IPS DF 19.7 (cell line): ENCODE measurements around the gene DAP.
"Not testable (repeated sequence)": the region's sequence is repeated elsewhere in the genome, so short reads cannot be mapped to it uniquely, and the experiment has no call there.

ENCODE experiments used
- DNase-seq: peaks from one replicate; pipeline ENCODE4 v3.0.0-alpha.2; 2013; ENCODE audit warnings: low read depth, low spot score

Gene DAP

DNA sequence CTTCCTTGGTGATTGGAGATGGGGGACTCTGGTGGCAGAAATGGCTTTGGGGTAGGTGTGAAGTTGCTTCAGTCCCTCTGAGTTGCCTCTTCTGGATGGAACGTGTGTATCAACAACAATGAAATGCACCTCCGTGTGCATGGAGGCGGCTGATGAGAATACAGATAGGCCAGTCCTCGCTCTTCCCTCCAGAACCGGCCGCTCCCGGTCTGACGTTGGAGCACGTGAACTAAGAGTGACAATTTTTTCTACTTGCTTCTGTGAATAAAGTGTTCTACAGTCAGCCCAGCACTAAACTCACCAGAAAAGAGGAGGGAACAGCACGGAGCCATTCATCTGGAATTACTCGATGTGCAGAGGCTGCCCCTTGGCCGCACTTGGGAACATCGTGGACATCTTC lies 106.5 kb downstream of the DAP start:
- DNase-seq, result no peak

DNA sequence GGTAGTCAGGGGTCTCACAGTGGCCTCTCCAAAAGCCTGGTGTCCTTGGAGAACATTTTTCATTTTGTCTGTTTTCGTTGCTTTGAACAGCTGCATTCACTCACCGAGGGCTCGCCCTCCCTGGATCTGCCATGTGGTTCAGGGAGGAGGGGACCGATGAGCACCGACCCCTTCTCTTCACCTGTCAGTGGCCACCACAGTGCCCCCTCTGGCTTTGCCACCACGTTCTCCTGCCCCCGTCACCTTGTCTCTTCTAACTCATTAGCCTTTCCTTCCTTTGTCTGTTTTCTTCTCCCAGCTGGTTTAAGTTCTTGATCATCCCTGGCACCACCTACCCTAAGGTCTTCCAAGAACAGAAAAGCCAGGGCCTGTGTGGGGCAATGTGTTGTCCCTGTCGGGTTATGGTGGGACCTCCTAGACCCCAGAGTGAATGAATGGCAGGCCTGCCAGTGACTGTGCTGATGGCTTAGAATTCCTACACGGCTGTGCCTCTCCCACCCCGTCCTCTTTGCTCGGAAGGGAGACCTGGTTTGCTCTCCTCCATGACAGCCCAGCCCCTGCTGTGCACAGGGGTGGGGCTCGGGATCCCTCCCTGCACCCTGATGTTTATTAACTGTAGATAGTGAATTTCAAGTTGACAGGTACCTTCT lies 107.2 kb downstream of the DAP start:
- no peak for DNase-seq

DNA sequence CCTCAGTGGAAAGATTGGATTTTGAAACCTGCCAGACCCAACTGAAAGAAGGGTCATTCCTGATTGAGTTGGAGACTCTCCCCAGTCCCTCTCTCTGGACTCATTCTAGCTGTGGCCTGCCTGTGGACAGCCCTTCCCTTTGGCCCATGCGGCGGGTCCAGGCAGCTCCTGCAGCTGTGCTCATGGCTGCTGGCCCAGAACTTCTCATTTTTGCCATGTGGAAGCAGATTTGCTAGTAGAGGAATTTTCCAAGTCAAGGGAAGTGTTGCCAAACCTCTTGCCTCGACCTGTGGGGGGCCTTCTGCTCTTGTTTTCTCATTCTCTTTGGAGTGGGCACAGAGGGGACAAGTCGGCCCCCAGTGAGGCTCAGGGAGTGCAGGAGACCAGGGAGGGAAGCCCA lies 108.0 kb downstream of the DAP start:
- DNase-seq, result no peak

DNA sequence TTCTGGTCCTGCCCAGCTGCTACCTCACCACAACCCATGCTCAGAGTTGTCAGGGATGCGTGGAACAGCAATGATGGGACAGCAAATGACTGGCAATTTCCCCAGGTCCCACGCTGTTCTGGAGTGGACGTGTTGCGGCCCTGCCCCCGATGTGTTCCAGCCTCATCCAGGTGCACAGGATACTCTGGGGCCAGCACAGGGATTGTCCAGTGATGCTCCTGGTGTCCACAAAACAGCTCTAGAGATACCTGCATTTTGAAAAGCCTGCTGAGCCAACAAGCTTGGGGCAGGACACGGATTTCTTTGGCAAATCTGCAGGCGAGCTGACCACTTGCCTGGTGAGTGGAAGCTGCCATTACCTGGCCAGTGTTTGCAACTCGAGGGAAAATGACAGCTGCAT lies 108.4 kb downstream of the DAP start:
- no peak for DNase-seq

DNA sequence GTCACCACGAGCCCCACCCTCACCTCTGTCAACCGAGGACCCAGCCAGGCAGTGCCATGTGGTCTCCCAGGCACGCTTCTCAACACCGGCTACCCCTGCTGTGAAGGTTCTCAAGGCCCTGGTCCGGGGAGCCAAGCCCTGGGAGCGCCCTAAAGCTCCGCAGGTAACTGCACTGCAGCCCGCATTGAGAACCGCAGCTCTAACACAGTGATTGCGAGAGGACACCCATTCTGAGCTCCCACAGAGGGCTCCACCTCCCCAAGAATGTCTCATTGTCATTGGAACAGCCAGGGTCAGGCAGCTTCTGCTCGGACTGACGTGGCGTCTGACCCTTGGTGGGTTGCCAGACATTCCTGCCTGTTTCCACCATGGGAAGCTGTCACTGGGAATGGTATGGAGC lies 108.9 kb downstream of the DAP start:
- no peak for DNase-seq

DNA sequence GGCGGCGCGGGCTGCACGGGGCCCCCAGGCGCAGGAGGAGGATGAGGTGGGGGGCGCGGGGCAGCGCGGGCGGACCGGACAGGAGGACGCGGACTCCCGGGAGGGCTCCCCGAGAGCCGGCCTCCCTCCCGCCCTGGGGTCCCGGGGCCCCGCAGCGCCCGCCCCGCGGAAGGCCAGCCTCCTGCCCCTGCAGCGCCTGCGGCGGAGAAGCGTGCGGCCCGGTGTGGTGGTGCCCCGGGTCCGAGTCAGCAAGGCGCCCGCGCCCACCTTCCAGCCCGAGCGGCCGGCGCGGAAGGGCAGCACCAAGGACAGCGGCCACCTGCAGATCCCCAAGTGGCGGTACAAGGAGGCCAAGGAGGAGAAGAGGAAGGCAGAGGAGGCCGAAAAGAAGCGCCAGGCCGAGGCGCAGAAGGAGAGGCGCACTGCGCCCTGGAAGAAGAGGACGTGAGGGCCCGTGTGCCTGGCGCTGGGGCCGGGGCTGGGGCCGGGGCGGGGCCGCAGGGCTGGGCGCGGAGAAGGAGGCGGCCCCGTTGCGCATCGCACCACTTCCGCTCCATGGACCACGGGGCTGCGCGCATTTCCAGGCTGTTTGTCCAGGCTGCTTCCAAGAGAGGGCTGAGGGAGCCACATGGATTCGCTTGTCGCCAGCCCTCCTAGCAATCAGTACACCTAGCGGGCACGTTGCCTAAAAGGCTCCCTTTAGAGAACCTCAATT lies 111.2 kb downstream of the DAP start:
- DNase-seq, result no peak

DNA sequence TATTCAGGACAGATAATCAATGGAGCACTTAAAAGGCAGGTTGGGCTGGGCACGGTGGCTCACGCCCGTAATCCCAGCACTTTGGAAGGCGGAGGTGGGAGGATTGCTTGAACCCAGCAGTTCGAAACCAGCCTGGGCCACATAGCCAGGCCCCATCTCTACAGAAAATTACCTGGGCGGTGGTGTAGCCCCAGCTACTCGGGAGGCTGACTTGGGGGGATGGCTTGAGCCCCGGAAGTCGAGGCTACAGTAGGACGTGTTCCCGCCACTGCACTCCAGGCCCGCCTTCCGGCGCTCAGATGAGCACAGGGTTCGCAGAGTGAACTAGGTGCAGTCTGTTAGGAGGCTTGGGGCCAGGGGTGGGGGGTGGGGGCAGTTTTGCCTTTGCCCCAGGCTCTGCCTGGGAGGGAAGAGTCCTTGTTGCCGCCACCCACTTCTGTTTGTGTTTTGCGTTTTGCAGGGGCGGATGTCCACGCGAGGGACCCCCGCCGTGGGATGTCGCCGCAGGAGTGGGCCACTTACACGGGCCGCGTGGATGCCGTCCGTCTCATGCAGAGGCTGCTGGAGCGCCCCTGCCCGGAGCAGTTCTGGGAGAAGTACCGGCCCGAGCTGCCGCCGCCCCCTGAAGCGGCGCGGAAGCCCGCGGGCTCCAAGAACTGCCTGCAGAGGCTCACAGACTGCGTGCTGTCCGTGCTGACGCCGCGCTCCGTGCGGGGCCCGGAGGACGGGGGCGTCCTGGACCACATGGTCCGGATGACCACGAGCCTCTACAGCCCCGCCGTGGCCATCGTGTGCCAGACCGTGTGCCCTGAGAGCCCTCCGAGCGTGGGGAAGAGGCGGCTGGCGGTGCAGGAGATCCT lies 112.0 kb downstream of the DAP start:
- no peak for DNase-seq

DNA sequence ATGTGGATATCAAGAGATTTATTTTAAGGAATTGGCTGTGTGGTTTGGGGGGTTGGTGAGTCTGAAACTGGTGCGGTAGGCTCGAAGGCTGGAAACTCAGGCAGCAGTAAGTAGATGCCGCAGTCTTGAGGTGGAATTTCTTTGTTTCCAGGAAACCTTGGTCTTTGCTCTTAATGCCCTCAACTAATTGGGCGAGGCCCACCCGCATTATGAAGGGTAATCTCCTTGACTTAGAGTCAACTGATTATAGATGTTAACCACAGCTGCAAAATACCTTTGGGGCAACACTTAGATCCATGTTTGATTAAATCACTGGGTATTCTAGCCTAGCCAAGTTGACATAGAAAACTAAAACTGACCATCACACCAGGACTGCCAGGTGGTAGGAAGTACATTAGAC lies 113.4 kb downstream of the DAP start:
- no peak for DNase-seq

DNA sequence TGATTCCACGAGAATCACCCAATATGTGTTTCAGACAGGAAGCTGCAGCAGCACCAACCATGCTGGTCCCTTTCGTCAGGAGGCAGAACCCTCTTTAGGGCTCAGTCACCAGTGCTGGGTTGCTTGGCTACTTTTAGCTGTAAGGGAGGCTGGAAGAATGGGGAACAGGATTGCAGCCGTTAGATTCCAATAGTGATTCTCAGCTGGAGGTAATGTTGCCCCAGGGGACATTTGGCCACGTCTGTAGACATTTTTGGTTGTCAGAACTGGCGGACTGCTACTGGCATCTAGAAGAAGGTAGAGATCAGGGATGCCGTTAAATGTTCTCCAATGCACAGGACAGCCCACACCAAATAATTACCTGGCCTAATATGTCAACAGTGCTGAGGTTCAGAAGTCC lies 115.4 kb downstream of the DAP start:
- no peak for DNase-seq

DNA sequence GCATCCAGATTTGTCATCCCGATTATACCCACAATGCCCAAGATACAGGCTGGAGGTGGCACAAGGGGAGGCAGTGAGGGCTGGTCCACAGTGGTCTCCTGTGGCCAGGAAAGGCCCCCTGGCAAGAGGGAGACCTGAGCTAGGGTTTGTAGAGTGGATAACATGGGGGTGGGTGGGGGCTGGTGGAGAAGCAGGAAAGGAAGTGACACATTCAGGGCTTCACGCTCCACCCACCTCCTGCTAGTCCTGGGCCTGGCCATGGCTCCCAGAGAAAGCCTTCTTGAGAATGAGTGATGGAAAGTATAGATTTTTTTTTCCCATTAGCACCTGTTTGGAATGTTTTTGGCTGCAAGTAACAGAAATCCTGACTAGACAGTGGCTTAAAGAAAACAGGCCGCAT lies 115.9 kb downstream of the DAP start:
- no peak for DNase-seq

DNA sequence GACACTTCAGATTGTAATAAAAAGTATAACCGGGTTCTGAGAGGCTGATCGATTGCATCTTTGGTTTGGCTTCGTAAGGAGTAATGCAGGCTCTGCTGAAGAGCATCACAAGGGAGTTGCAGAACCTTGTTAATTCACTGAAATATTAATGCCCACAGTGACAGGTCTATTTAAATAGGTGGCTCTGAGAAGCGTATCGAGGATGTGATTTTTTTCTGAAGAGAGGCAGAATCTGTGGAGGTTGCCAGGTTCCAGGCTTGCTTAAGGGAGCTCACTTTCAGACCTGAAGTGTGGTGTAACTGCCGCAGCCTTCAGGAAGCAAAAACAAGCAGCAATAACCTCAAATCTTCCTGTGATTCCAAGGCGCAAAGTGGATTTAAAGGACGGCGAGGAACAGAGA lies 116.8 kb downstream of the DAP start:
- DNase-seq, result no peak

DNA sequence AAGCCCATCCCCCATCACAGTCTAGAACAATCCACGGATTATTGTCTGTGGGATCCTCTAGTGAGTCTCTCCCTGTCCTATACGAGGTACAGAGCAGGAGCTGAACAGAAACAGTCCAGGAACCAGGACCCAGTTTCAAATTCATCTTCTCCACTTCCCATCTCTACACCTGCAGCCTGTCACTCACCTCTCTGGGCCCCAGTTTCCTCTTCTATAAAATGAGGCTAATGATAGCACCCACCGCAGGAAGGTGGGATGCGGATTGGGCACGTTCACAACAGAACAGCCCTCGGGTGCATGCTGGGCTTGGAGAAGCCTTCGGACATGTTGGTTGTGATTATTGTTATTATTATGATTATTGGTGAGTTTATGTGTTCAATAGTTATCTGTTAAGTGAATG lies 118.7 kb downstream of the DAP start:
- no peak for DNase-seq

DNA sequence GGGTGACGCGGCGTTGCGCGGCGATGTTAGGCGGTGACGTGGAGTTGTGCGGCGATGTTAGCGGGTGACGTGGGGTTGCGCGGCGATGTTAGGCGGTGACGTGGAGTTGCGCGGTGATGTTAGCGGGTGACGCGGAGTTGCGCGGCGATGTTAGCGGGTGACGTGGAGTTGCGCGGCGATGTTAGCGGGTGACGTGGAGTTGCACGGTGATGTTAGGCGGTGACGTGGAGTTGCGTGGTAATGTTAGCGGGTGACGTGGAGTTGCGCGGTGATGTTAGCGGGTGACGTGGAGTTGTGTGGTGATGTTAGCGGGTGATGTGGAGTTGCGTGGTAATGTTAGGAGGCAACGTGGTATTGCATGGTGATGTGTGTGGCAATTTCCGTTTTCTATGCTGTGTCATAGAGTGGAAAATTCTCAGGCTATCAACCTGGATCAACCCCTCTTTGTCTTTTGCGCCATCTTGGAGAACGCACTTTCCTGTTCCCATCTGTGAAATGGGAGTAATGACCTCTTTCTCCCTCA lies 121.1 kb downstream of the DAP start:
- DNase-seq, result no peak

DNA sequence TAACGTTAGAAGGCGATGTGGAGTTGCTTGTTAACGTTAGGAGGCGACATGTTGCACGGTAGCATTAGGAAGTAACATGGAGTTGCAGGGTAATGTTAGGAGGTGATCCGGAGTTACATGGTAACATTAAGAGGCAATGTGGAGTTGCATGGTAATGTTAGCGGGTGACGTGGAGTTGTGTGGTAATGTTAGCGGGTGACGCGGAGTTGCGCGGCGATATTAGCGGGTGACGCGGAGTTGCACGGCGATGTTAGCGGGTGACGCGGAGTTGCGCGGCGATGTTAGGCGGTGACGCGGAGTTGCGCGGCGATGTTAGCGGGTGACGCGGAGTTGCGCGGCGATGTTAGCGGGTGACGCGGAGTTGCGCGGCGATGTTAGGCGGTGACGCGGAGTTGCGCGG lies 122.3 kb downstream of the DAP start:
- not testable (repeated sequence) for DNase-seq

DNA sequence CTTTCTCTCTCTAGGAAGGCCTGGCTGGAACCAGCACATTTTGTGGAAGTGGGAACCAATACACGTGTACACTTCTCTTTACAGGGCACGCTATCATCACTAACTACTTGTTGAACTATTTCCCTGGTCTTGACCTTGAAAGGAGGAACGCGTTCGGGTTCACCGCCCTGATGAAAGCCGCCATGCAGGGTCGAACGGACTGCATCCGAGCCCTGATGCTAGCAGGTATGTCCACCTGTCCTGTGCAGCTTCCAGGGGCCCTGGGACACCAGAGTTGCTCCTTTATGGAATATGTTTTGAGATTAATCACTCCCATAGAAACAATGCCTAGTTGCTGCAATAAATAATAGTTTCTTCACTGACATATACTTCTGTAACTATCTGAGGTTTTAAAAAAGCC lies 123.1 kb downstream of the DAP start:
- DNase-seq, result no peak

DNA sequence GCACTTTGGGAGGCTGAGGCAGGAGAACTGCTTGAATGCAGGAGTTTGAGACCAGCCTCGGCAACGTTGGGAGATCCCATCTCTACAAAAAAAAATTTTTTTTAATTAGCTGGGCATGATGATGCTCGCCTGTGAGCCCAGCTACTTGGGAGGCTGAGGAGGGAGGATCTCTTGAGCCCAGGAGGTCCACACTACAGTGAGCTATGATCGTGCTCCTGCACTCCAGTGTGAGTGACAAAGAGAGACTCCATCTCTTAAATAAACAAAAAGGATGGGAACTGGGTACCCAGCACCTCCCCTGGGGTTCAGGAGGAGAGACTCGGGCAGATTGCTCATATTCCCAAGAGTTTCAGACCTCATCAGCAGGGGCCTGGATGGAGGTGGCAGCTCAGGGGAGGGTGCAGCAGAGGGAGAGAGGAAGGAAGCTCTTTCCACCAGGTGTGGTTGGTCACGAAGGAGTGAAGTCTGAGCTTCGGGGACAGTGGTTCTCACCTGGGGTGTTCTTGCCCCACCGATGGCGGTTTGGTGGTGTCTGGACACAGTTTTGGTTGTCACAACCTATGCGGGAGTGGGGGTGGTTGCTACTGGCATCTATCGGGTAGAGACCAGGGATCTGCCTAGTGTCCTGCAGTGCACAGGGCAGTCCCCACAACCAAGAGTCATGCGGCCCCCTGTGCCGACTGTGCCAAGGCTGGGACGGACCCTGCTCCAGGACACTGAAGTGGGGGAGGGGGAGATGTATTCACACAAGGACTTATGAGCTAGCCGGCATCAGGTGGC lies 124.5 kb downstream of the DAP start:
- no peak for DNase-seq

DNA sequence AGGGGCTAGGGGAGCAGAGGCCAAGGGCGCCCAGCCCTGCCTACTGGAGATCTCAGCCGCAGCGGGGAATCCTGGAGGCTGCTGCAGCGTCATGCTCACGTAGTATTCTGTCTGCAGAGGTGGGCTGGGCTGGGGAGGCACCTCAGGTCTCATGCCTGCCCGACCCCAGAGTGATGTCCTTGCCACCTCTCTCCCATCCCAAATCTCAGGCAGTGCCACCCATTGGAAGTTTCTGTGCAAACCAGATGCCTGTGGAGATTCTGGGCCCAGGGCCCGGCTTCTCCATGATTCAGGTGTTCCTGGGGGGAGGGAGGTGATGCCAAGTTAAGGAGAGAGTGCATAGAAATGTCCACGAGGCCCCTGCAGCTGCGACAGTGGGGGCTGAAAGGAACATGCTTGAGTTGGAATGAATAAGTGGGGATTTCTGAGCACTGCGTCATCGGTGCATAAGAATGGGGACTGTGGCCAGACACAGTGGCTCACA lies 125.1 kb downstream of the DAP start:
- DNase-seq, result no peak

DNA sequence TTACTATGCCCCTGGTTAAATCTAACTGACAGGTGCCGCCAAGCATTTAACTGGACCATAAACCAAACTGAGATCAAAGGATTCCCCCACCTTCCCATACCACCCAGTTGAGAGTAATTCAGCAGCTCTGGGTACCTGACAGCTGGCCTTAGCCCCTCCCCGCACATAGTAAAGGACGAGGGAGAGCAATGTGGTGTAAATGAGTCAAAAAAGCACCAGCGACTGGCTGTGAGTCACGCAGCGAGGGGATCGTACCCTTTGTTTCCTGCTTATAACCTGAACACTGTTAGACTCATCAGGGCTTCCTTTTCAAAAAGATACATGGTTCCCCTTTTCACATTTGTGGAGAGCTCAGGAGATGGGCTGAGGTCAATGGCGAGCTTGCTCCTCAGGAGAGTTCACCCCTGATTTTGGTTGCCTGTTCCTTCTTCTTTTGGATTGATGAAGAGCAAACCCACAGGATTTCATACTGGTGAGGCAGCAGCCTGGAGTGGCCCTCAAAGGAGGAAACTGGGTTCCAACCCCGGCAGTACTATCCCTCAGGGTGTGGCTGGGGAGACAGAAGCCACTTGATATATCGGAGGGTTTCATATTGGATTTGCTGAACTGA lies 125.7 kb downstream of the DAP start:
- no peak for DNase-seq

DNA sequence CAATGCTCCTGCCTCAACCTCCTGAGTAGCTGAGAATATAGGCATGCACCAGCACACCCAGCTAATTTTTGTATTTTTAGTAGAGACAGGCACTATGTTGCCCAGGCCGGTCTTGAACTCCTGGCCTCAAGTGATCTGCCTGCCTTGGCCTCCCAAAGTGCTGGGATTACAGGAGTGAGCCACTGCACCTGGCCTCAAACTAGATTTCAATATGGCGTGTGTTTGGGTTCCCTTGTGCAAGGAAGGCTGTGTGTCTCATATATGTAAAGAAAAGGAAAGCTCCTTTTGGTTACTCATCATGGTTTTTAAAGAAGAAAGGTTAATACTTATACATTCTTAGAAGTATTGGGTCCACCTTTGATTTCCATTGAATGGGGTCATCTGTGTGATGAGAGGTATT lies 126.5 kb downstream of the DAP start:
- no peak for DNase-seq

DNA sequence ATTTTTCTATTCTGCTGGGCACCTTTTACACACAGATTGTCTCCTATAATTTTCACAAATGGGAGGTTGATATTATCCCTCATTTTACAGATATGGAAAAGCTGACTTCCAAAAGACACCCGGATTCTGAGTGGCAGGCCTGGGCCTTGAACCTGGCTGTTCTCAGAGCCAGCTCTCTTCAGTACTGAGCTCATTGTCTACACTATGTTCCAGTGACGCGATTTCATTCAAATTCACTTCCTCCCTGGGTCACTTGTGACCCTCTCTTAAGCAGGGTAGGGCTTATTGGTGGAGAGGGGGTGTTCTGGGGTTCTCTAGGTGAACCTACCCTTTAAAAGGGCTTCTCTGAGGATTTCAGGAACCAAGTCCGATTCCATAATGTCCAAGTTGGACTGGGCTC lies 127.0 kb downstream of the DAP start:
- no peak for DNase-seq
